OCI-LY7 (cell line): Measurements from ENCODE around the gene VPS18.

Experiments
- CTCF ChIP-seq: fragments of 200-600 bp; sonication (generic); conservative IDR thresholded peaks from 2 replicates; pipeline ENCODE4 v1.5.1; 2014; ENCODE audit warnings: mild to moderate bottlenecking, antibody characterized with exemption, low read length, moderate library complexity, mixed read lengths
- EZH2phosphoT487 ChIP-seq: fragments of 200-600 bp; sonication (generic); IDR thresholded peaks from 2 replicates; pipeline ENCODE4 v1.6.1; 2018; ENCODE audit warnings: low read depth, borderline replicate concordance, mild to moderate bottlenecking, mixed run types, antibody characterized with exemption, low read length, moderate library complexity, mixed read lengths

- TF ChIP-seq CTCF (no peak), EZH2phosphoT487 (no peak)
These were observed 12.9 kb upstream of the VPS18 start for GRCh38 chr15:40881351-40881750.
